RKO (cell line): ENCODE results near the gene MORC3.
"Not testable (repeated sequence)": the region's sequence is repeated elsewhere in the genome, so short reads cannot be mapped to it uniquely, and the experiment has no call there.

Experiments used
- DNase-seq: peaks from one replicate; pipeline ENCODE4 v3.0.0-alpha.2; 2016; ENCODE audit warnings: low spot score

Gene MORC3

DNA sequence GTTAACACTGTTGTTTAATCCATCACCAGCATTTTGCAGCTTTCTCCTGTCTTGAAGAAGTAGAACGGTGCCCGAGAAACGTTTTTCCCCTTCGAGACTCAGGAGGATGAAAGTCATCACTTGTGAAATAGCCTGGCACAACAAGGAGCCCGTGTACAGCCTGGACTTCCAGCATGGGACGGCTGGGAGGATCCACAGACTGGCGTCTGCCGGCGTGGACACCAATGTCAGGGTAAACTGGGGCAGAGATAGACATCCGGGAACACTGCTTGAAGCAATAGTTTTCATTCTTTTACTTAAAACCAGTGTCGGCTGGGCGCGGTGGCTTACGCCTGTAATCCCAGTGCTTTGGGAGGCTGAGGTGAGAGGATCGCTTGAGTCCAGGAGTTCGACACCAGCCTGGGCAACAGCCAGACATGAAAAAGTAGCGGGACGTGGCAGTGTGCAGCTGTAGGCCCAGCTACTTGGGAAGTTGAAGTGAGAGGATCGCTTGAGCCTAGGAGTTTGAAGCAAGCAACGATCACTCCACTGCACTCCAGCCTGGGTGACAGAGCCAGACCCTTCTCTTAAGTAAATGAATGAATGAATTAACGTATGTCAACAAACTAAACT, 66.1 kb downstream of the MORC3 start:
- DNase-seq: peak; percentile 17

DNA sequence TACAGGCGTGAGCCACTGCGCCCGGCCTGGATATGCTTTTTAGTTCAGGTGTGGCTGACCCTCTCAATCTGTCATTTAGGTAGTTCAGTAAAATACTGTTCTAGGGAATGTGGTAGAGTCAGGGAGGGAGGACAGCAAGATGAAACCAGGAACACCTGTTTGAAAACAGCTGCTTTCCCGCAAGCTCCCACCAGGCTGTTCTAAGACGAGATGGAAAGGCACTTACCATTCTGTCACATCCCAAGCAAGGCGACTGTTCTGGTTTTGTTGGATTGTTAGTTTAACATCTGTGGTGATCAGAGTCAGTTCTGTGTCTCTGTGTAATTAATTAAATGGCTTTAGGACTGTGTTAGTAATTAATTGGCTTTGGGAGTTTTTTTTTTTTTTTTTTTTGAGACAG, 68.1 kb downstream of the MORC3 start:
- no peak for DNase-seq

DNA sequence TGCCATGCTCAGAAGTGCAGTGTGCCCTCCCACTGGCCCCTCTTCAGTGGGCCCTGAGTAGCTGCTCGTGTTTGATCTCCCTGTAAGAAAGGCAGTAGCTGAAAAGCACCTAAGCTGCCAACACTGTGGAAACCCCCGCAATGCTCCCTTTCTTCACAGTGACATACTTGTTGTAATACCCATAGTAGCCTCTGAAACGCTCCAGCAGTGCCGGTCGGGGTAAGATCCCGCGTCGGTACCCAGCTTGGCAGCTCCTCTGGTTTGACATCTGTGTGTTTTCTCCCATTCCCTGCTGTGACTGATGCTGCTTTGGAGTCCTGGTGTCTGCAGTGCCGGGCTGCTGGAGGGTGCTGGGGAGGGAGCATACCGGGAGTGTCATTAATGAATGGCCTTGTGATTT, 68.8 kb downstream of the MORC3 start:
- peak; percentile 34 for DNase-seq

GRCh38 chr21:36391649-36392048, 71.7 kb downstream of the MORC3 start:
- DNase-seq: not testable (repeated sequence)

DNA sequence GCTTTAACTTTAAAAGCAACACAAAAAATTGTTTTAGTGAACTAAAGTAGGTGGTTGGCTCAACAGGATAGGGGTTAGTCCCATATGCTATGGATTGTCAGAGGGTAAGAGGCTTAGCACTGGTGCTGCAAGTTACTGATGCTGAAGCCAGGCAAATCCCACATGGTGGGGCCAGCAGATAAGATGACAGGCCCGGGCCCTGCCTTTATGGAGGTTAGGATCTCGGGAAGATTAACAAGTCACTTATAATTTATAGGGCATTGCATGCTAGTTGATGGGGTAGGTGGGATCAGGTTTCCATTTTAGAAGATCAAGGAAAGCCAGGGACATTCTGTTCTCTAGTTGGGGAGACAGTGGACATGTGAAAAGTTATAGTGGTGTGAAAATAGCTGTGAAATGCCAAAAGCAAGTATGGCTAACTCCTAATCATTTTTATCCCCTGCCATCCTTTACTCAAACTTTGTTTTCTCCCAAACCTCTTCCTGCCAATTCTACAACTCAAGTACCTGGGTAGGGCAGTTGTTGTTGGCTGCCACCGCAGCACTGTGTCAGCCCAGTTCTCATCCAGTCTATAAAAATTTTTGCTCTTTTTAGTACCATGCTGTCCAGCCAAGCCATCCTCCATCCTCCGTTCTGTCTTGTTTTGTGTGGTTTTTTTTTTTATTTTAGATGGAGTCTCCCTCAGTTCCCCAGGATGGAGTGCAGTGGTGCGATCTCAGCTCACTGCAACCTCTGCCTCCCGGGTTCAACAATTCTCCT, 75.5 kb downstream of the MORC3 start:
- no peak for DNase-seq

DNA sequence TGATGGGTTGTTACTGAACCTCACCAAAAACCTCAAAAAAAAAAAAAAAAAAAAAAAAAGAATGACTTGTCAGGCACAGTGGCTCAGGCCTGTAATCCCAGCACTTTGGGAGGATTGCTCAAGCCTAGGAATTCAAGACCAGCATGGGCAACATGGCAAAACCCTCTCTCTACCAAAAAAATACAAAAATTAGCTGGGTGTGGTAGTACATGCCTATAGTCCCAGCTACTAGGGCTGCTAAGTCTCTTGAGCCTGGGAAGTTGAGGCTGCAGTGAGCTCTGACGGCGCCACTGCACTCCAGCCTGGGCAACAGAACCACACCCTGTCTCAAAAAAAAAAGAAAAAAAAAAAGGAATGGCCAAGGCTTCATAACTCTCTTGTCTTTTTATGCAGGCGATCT, 76.3 kb downstream of the MORC3 start:
- DNase-seq: no peak

GRCh38 chr21:36396971-36397370, 77.0 kb downstream of the MORC3 start:
- DNase-seq: no peak

DNA sequence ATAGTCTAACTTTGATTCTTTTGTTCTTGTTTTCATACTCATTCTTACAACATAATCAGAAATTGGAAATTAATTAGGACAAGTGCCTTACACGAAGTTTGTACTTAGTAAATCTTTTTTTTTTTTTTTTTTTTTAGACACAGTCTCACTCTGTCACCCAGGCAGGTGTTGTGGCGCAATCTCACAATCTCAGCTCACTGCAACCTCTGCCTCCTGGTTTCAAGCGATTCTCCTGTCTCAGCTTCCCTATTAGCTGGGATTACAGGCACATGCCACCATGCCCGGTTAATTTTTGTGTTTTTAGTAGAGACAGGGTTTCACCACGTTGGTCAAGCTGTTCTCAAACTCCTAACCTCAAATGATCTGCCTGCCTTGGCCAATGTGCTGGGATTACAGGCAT, 77.6 kb downstream of the MORC3 start:
- DNase-seq: no peak

GRCh38 chr21:36399736-36400135, 79.7 kb downstream of the MORC3 start:
- DNase-seq: not testable (repeated sequence)

DNA sequence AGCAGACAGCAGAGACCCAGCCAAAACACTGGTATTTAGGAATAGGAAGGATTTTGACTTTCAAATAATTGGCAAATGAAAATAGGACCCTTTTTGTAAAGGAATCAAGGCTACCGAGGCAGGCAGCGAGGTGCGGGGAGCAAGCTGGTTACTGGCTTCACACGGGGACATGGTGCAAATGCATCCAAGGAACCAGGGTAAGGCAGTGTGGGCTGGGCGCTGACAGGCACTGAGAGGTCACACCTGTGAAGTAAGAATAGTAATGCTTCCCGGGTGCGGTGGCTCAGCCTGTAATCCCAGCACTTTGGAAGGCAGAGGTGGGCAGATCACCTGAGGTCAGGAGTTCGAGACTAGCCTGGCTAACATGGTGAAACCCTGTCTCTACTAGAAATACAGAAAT, 80.7 kb downstream of the MORC3 start:
- DNase-seq: no peak

- no peak for DNase-seq
Observed at GRCh38 chr21:36402339-36402738, 82.3 kb downstream of the MORC3 start.

DNA sequence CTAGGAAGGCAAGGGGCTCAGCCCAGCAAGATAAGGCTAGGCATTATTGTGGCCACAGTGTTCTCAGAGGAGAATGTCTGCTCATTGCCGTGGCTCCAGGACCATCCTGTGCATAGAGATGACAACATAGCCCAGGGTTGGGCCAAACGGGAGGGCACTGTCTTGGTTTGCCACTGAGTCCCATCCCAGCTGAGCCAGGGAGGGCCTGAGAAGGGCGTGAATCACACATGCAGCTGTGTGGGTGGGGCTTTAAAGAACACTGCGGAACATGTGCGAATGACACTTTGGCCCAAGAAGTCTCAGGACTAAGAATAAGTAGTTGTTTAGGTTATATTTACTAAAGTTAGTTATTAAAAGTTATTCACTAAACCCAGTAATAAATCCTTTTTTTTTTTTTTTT, 83.7 kb downstream of the MORC3 start:
- DNase-seq: peak; percentile 18

GRCh38 chr21:36408568-36408967, 88.6 kb downstream of the MORC3 start:
- no peak for DNase-seq

- no peak for DNase-seq
Observed at GRCh38 chr21:36411301-36411700, 91.3 kb downstream of the MORC3 start.

DNA sequence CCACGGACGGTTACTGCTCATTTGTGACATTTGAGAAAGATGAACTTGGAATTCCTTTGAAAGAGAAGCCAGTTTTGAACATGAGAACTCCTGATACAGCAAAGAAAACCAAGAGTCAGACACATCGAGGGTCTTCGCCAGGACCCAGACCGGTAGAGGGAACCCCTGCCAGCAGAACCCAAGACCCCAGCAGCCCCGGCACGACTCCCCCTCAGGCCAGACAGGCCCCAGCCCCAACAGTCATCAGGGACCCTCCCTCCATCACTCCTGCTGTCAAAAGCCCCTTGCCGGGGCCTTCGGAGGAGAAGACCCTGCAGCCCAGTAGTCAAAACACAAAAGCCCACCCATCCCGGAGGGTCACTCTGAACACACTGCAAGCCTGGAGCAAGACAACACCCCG, 92.9 kb downstream of the MORC3 start:
- DNase-seq: no peak

GRCh38 chr21:36415375-36415774, 95.4 kb downstream of the MORC3 start:
- DNase-seq: no peak

GRCh38 chr21:36419241-36419640, 99.2 kb downstream of the MORC3 start:
- DNase-seq: no peak

GRCh38 chr21:36419996-36420395, 100.0 kb downstream of the MORC3 start:
- peak; percentile 84 for DNase-seq

DNA sequence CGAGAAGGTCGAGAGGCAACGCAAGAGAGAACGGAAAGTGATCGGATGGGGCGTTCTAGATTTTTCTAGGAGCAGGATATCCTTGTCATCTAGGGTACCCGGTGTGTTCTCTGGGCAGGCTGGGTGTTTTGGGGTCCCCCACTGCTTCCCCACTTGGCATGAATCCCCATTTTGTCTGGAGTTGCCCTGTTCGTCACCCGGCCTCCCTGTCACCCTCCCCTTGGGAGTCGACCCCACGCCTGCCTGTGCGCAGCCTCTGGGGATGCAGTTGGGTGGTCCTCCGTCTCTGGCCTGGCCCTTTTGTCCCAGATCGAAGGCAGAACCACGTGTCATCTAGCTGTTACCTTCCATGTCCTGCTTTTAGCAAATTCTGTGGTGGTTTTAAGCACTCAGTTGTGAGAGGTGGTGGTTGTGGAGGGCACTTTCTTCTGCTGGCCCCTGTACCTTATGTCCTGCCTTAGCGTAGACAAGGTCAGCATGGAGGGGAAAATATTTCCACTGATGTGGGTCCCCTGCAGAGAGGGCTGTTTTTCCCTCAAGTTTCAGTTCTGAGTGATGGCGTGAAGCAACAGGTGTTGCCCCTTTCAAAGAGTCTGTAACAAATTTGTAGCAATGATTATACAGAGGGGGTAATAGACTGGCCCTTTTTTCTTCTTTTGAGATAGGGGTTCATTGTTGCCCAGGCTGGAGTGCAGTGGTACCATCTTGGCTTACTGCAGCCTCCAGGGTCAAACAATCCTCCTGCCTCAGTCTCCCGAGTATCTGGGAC, 100.8 kb downstream of the MORC3 start:
- no peak for DNase-seq

GRCh38 chr21:36422279-36423098, 102.5 kb downstream of the MORC3 start:
- DNase-seq: peak; percentile 44

- no peak for DNase-seq
Observed at GRCh38 chr21:36423771-36424433, 103.9 kb downstream of the MORC3 start.

DNA sequence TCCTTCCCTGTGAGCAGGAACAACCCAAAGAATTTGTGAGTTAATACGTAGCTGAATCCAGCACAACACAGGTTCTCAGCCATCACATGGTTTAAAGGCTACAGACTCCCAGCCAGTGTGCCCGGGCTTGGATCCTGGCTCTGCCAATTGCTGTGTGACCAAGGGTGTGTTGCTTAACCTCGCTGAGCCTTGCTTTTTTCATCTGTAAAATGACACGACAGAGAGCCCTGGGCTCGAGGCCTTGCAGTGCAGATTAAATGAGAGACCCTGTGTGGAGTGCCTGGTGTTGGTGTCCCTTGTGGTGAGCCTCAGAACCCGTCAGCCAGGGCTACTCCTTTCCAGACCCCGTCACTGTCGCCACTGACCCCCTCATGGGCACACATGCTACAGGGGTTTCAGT, 104.6 kb downstream of the MORC3 start:
- no peak for DNase-seq
